Activated T-cell treated with anti-CD3 and anti-CD28 coated beads, Interleukin-2, amount 50 U/mL, for 48 hours (primary cell): ENCODE measurements around the gene SCTR.

Experiments
- DNase-seq, 2 experiments: peaks; one replicate each; pipeline ENCODE4 v3.0.0-alpha.2; 2020

Gene SCTR

DNA sequence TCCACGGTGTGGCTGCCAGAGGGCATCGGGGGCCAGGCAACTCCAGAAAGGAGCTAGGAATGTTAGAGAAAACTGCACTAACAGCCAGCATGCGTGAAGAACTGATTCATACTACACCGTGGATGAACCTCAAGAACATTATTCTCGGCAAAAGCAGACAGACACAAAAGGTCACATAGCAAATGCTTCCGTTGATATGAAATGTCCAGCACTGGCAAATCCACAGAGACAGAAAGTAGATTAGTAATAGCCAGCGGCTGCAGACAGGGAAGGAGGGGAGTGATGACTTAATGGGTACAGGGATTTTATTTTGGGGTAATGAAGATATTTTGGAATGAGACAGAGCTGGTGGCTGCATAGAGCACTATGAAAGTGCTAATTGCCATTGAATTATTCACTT lies 37.4 kb downstream of the SCTR start:
- DNase-seq = no peak

DNA sequence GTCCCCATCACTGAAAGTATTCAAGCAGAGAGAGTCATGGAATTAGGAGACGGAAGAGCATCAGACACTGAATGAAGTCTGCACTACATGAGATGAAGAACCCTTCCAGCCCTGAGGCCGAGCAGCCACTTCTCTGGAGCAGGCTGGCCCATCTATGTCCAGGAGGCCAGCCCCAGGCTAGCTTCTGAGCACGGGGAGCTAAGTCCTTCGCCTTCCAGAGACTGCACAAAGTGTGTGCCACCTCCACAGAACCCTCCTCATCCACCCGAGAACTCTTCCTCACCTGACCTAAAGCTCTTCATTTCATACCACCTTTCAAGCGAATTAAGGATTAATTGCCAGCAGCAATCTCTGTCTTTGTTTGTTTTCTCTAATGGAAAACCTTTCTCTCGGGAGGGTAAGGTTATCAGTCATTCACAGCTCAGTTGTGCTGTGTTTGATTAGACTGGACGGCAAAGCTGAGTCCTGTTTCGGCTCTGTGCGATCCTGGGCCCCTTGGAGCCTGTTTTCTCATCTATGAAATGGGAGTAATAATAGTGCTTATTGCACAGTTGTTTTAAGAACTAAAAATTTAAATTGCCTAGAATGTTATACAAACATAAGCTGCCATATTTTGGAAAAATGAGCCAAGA lies 38.0 kb downstream of the SCTR start:
- no peak for DNase-seq

DNA sequence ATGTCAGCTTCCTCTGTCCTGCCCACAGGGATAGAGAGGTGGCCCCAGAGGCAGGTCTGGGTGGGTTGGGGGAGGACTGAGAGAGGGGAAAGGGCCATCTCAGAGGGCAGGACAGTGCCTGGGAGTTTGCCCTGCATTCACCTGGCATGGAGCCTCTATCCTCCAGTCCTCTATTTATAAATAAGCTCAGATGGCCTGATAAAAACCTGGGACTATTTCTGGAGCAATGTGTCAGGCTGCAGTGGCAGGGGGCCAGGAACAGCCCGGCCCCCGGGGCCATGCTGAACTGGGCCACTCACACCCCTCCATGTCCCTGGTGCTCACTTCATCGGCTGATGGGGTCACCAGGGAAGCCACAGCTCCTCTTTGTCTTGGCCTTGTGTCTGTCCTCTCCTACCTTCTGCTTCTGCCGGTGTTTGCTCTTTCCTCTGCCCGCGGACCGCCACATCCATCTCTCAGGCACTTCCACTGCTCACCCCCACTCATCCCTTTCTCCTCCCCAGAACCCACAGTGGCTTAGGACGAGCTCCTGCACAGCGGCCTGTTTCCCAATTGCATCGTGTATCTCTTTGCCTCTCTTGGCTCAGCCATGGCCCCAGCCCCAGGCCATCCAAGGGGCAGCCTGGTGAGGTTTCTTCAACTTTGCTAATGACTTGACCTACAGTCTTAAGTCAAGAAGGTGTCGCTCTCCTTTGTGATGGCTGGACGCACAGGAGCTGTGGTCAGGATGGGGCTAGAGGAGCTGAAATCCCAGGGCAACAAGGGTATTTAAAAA lies 38.8 kb downstream of the SCTR start:
- no peak for DNase-seq

DNA sequence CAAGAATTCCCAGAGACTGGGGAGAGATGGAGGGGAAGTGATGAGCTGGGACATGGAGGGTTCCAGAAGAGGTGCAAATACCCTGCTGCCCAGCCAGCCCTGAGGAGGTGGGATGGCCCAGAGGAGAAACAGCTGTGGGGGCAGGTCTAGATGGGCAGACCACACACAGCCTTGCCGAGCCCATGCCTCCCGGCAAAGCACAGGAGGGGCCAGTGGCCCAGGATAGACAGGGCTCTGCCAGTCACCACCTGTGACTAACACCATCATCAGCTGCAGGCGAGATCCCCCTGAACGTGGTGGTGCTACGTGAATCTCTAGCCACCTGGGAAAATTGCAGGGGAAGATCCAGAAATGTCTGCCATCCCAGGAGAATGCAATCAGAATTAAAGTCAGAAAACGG lies 39.4 kb downstream of the SCTR start:
- DNase-seq = no peak

DNA sequence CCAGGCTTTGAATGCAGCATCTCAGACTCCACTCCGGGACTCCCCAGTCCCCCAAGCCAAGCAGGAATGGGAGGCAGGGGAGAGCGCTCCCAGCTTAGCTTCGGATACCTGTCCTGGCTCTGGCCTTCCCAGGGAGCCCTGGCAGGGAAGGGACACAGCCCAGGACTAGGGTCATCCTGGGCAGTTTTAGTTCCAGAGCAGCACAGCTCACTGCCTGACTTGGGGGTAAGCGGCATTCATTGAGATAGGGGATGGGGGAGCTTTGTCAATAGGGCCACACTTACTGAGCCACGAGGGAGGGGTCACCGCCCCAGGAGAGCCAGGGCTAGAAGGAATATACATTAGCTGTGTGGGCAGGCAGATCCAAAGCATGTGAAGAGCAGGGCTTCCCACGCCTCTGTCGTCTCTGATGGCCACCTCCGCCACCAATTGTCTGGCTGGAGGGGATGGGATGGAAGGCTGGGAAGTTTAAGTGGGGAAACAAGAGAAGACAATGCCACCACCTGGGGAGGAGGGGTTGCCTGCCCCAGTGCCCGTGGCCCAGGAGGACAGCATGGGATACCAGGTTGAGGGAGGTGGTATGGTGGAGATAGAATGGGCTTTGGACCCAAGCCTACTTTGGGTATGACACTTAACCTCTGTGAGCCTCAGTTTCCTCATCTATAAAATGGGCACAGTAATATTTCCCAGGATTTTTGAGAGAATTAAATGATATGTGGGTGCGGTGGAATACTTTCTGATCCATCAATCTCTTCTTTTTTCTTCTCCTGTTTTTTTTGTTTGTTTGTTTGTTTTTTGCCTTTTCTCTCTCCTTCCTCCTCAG lies 40.2 kb downstream of the SCTR start:
- DNase-seq = no peak

DNA sequence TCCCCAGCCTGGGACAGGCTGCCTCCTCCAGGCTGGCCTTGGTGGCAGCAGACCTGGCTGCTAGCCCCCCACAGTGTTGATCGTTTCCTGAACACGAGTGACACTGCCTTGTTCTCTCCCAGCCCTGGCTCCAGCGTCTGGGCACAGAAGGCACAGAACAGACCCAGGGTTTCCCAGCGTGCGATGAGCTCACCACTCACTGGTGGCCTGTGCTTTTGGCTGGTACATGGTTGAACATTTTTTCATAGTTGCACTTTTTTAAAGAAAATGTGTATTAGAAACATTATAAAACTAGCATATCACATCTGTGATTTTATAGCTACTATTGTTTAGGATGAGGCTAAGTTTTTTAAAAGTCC lies 40.9 kb downstream of the SCTR start:
- DNase-seq = no peak

DNA sequence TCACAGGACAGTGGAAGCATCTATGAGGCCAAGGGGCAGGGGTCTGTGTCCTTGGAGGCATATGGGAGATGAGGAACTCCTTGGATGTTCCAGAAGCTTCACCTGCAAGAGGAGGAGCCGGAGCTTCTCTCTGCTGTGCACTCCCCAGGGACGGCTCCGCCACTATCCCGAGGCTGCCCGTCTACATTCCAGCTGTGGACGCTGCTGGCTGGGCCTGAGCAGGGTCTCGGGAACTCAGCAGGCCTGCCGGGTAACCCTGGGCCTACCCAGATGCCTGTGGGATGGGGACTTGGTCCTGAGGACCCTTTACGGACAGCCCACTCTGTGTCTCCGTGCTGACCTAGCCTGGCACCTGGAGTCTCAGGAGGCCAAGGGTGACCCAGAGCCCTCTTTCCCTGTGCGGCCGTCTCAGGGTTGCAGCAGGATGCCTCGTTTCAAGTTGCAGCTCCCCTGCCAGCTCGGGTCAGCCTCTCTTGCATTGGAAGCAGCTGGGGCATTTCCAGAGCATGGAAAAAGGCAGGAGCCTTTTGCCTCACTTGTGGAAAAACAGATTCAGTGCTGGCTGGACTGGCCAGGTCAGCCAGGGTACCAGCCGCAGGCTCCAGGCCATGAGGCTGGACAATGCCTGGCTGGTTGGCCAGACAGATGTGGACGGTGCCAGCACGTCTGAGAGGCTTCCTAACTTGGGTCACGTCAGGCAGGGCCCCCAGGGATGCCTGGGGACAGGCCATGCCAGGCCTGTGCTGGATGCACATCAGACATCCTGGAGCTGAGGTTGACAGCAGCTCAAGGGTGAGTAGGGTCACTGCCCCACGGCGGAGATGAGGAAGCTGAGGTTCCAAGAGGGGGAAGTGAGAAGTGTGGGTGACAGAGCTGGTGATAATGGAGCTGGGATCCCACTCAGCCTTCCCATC lies 41.5 kb downstream of the SCTR start:
- DNase-seq = no peak

DNA sequence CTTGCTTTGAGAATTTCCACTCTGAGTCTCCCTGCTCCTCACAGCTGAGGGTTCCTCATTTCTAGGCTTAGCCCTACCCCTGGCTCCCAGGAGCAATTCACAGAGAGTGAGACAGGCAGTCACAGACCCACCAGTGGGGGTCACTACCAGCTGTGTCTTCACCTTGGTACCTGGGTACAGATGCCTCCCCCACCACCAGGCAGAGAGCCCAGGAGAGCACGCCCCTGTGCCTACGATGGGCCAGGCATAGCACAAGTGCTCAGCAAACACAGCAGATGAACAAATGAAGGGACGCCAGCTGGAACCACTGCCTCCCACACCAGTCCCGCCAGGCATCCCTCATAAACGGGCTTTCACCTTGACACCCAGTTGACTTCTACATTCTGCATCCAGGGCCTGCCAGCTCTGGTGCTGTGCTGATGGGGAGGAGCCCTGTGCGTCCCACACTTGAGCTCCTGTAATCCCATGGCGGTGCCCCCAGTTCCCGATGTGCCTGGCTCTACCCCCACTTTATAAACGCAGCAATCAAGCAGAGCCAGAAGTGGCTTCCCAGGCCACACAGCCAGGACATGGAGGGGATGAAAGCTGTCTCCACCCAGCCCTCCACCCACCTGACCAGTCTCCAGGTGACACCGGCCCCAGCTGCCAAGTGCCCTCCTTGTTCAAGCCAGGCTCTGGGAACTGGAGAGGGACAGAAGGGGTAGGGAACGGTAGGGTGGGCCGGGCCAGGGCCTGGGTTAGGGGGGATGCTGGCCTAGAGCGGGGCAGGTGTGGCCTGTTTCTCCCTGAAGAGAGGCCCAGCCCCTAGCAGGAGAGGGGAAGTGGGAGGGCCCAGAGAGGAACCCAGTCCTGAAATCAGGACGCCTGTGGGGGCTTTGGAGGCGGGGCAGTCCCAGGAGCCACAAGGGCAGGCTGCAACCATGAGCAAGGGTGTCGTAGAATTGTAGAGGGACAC lies 42.5 kb downstream of the SCTR start:
- DNase-seq = no peak

DNA sequence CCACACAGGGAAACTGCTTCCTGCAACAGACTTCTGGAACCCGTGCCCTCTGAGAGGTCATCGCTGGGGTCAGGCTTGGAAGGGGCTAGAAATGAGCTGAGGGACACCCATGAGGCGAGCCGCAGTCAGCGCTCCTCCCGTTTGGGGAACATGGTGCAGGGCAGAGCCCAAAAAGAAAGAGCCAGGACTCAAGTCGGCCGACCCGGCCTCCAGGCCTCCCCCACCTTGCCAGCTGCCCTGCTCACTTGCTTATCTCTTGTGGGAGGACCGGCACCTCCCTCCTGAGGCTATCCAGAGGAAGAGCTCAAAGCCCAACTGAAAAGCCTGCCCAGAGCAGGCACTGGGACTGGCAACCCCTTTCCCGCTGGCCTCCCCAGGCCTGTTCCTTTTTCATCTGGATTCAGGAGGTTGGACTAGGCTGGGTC lies 43.6 kb downstream of the SCTR start:
- no peak for DNase-seq

DNA sequence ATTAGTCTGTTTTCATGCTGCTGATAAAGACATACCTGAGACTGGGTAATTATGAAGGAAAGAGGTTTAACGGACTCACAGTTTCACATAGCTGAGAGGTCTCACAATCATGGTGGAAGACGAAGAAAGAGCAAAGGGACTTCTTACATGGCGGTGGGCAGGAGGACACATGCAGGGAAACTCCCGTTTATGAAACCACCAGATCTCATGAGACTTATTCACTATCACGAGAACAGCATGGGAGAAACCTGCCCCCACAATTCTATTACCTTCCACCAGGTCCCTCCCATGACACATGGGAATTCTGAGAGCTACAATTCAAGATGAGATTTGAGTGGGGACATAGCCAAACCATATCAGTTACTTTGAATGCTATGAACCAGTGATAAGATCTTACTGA lies 44.1 kb downstream of the SCTR start:
- DNase-seq = no peak

DNA sequence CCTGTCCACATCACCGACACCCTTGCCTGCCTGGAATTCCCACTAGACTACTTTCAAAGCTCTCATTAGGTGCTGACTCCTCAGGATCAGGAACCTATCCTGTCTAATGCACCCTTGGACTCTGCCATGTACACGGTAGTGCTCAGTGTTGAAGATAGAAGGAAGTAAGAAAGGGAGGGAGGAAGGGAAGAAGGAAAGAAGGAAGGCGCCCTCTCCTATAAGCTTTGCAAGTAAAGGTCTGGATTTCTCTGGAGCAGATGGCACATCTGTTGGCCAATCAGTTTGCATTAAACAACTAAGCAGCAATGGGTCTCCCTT lies 45.3 kb downstream of the SCTR start:
- no peak for DNase-seq

DNA sequence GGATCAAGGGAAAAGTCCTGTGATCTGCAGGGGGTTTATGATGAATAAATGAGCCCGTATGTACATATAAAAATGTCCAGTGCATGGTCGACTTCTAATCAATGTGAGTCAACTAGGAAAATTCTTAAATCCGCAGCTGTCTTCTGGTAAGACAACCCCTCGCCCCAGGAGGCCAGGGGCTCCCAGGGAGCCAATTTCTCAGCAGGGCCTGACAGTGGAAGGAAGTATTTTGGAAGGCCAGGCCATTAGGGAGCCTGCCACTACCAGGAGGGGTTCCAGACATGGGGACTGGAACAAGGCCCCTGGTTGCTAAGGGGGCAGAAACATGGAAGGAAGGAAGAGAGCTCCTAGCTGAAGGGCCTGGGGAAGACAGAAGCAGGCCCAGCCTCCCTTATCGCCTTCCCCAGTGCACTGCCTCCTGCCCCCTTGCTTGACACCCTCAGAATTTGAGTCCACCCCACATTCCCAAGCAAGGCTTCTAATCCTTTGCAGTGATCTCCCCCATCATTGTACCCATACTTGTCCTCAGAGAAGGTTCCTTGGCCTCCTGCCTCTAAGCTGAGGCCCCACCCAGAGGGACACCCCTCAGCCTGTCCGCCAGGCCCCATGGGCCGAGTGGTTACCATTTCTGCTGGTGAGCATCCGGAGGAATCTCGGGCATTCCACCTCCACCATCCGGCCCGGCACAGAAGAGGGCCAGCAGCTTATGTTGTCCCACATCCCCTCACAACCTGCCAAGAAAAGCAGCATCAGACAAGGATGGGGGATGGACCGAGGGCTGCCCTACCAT lies 45.9 kb downstream of the SCTR start:
- DNase-seq = no peak

DNA sequence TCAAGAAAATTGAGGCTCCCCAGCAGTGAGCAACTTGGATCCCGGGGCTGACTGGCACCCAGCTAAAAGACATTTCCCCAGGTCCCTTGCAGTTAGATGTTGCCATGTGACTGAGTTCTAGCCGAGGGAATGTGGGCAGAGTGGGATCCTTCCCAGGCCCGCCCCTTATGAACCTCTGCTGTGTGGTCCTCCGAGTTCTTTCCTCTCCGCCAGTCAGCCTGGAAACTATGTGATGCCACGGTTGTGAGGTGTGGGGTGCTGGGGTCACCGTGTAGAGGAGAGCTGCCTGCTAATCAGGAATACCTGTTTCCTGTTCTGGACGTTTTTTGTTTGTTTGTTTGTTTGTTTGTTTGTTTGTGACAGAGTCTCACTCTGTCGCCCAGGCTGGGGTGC lies 47.2 kb downstream of the SCTR start:
- DNase-seq = peak in 1 of 2 experiments; percentile 4

DNA sequence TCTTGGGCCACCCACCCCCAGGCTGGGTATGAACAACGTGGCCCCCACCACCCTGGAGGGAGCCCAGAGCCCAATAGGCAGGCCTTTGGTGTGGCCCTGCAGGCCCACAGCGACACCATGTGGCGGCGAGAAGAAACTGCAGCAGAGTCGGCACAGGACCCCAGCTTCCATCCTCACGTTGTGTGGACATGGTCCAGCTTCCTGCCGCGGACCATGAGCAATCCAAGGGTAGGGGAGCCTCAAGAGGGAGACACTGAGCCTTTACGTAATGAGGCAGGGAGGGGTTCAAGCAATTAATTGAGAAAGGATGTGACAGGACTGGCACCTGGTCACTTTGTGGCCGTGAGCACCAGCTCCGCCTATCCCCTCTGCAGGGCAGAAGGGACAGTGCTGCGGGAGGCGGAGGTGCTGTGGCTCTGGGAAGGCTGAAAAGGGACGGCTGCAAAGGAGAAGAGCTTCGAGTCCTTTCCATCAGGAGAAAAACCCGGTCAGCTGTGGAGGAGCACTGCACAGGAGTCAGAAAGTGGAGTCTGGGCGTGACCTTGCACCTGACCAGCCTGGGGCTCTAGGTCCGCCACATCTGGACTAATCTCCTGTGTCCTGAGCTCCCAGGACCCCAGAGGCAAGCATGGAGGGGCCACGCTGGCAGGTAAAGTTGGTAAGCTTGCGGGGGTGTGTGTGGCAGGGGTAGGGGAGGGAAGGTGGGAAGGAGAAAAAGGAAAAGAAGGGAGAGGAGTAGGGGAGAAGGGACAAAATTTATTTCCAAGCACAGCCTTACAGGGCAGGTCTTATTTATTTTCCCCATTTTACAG lies 47.8 kb downstream of the SCTR start:
- peak; percentile 58 for DNase-seq

DNA sequence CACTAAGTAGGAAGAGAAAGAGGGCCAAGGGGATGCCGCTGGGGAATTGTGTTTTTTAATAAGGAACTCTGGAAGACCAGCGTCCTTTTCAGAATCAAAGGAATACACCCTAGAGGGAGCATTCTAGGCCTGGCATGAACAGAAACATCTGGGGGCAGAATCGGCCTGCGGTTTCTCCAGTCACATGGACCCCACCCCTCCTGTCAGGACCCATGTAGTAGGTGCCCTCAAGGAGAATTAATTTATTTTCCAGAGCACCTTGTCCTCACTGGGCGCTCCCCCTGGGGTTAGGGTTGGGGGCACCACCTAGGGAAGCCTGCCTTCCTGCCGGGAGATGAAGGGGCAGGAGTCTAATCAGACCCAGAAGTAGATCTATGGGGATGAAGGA lies 48.4 kb downstream of the SCTR start:
- no peak for DNase-seq

DNA sequence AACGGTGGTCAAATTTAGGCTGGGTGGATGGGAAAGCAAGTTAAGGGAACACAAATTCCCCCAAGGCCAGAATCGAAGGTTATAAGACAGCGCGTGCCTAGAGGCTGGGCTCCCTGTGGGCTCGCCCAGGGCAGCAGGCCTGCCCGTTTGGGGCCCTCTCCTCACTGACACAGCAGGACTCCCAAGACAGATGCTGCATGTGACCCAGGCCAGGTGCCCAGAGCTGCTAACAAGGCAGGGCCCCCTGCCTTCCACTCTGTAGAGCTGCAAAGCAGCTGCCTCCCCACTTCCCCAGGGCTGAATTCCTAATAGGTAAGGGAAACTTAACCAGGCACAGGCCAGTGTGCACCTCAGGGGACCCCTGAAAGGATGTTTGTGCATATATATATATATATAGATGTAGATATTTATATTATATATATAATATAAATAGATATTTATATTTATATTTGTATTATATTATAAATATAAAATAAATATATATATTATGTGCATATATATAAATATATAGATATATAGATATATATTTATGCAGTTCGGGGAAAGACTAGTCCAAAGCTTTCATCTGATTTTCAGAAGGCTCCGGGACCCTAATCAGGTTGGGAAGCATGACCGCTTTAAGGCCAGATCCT lies 48.9 kb downstream of the SCTR start:
- no peak for DNase-seq

DNA sequence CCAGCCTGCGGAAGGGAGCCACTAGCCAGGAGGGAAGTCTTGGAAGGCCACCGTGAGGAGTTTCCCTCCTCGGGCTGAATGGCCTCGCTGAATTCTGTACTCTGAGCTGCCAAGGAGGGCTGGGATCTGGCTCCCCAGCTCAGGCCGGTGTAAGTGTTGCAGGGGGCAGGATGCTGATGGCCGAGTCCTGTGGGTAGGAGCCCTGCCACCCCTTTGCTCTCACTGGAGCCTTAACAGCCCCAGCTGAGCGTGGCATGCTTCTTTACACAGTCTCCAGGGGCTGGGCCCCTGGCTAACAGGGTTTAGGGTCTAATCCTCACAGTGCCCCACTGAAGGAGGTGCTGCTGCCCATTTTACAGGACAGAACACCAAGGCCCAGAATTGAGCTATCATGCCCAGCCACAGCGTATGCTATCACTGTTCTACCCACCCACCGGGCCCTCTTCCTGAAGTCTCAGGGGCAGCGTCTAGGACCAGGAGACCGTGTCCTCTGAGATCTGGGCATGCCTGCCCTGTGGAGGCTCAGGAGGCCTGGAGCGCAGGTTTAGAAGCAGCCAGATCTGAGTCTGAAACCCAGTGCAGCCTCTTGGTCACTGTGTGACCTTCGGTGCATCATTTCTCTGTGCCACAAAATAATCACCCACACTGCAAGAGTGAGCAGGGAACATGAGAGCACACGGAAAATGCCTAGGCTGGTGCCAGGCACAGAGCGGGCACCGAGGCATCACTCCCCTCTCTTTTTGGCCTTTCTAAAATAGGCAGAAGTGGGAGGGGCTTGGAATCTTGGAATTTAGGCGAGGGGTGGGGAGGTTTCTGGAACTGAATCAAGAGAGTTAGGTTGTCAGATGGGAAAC lies 49.7 kb downstream of the SCTR start:
- DNase-seq = no peak

DNA sequence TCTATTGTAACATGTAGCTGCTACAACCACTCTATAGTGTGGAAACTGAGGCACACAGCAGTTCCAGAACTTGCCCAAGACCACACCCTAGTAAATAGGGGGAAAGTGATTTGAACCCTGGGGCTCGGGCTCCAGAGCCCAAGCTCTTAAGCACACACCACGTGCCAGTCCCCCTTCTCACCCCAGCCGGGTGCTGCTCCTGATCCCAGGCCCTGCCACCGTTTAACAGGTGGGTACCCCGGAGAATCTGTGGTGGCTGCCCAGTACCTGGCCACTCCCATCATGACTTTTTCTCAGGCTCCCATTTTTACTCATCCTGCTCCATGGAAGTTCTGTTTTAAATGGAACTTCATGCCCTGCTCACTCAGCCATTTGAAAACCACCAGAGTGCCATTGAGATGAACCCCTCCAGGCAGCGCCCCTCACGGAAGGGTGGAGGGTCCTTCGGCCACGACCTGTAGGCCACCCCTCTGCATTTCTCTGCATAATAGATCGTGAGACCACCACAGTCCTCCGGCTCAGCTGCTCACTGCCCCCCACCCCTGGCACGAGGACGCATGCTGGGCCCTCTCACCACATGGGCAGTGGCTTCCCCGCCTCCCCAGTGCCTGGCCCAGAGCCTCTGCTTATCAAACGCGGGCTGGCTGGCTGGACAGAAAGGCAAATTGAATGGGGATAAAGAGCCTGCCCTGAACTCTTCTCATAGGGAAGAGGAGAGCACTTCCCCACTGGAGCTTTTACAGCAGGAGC lies 50.5 kb downstream of the SCTR start:
- no peak for DNase-seq
